OCI-LY1 (cell line): ENCODE data around the gene LCE1F.

Experiments used
- H2AFZ ChIP-seq: fragments of 200-600 bp; sonication (generic), shearing (Covaris generic); 2 replicates; pipeline ENCODE4 v1.6.0; 2014; ENCODE audit warnings: antibody characterized with exemption, mild to moderate bottlenecking, low read length
- H3F3A ChIP-seq: fragments of 200-600 bp; sonication (generic), shearing (Covaris generic); 2 replicates; pipeline ENCODE4 v1.6.0; 2014; ENCODE audit warnings: mild to moderate bottlenecking, antibody characterized with exemption, low read length, moderate library complexity; ENCODE audit not compliant: insufficient read depth
- H3K27ac ChIP-seq: fragments of 200-600 bp; sonication (generic); 2 replicates; pipeline ENCODE4 v1.5.1; 2014; ENCODE audit warnings: low read length, mixed run types, mild to moderate bottlenecking, low read depth; ENCODE audit not compliant: poor library complexity, severe bottlenecking
- H3K27me3 ChIP-seq: fragments of 200-600 bp; sonication (generic); 2 replicates; pipeline ENCODE4 v1.6.0; 2014; ENCODE audit warnings: antibody characterized with exemption, mild to moderate bottlenecking, low read length, moderate library complexity; ENCODE audit not compliant: insufficient read depth
- H3K36me3 ChIP-seq: fragments of 200-600 bp; sonication (generic); 2 replicates; pipeline ENCODE4 v1.6.1; 2014; ENCODE audit warnings: mild to moderate bottlenecking, antibody characterized with exemption, low read length, moderate library complexity, mixed read lengths; ENCODE audit not compliant: insufficient read depth
- H3K4me1 ChIP-seq: fragments of 200-600 bp; sonication (generic); 2 replicates; pipeline ENCODE4 v1.5.1; 2014; ENCODE audit warnings: mild to moderate bottlenecking, low read length, moderate library complexity; ENCODE audit not compliant: insufficient read depth, severe bottlenecking
- H3K4me2 ChIP-seq: fragments of 200-600 bp; sonication (generic), shearing (Covaris generic); 2 replicates; pipeline ENCODE4 v1.6.1; 2014; ENCODE audit warnings: low read length
- H3K4me3 ChIP-seq: fragments of 200-600 bp; sonication (generic); 2 replicates; pipeline ENCODE4 v1.5.1; 2014; ENCODE audit warnings: low read length, low read depth, mild to moderate bottlenecking, mixed read lengths; ENCODE audit not compliant: poor library complexity, severe bottlenecking
- H3K79me2 ChIP-seq: fragments of 200-600 bp; shearing (Covaris generic); 2 replicates; pipeline ENCODE4 v1.6.1; 2016; ENCODE audit warnings: mixed run types, low read length, mixed read lengths; ENCODE audit not compliant: insufficient read depth
- H3K9ac ChIP-seq: fragments of 200-600 bp; sonication (generic), shearing (Covaris generic); 2 replicates; pipeline ENCODE4 v1.6.1; 2014; ENCODE audit warnings: mild to moderate bottlenecking, low read length, mixed read lengths
- H3K9me2 ChIP-seq: fragments of 200-600 bp; sonication (generic), shearing (Covaris generic); 2 replicates; pipeline ENCODE4 v1.6.1; 2014; ENCODE audit warnings: low read depth, mild to moderate bottlenecking, low read length, mixed read lengths
- H3K9me3 ChIP-seq: fragments of 200-600 bp; shearing (Covaris generic); 2 replicates; pipeline ENCODE4 v1.6.1; 2014; ENCODE audit warnings: low read length, mixed read lengths
- H4K20me1 ChIP-seq: fragments of 200-600 bp; sonication (generic), shearing (Covaris generic); 2 replicates; pipeline ENCODE4 v1.6.0; 2016; ENCODE audit warnings: mild to moderate bottlenecking, low read length; ENCODE audit not compliant: insufficient read depth
- CTCF ChIP-seq: fragments of 200-600 bp; sonication (generic), shearing (Covaris generic); IDR thresholded peaks from 2 replicates; pipeline ENCODE4 v1.5.1; 2017; ENCODE audit warnings: mild to moderate bottlenecking, antibody characterized with exemption, low read length, moderate library complexity, mixed read lengths
- EZH2 ChIP-seq: fragments of 200-600 bp; sonication (generic), shearing (Covaris generic); IDR thresholded peaks from 2 replicates; pipeline ENCODE4 v1.8.0; 2017; ENCODE audit warnings: borderline replicate concordance, mixed run types, mild to moderate bottlenecking, antibody characterized with exemption, low read length, moderate library complexity, mixed read lengths

The LCE1F gene

GRCh38 chr1:152761609-152762213 is 13.2 kb upstream of the LCE1F start:
- Histone ChIP-seq H3F3A (no peaks in the 10 kb centered on the region), H3K4me1 (peaks cover 8% of the 10 kb centered on the region), H3K4me3 (no peak overlapping the region), H3K27me3 (no peaks in the 10 kb centered on the region), H4K20me1 (no peaks in the 10 kb centered on the region), H3K9me2 (no peaks in the 10 kb centered on the region), H3K9me3 (no peaks in the 10 kb centered on the region), H2AFZ (no peak overlapping the region), H3K9ac (no peak overlapping the region), H3K79me2 (no peaks in the 10 kb centered on the region), H3K27ac (no peak overlapping the region), H3K36me3 (no peaks in the 10 kb centered on the region), H3K4me2 (no peak overlapping the region)
- TF ChIP-seq CTCF, result no peak
- TF ChIP-seq EZH2, result no peak

GRCh38 chr1:152768847-152769533 is 6.0 kb upstream of the LCE1F start:
- no peak overlapping the region for H3K9ac ChIP-seq

GRCh38 chr1:152770411-152770810 is 4.5 kb upstream of the LCE1F start:
- no peak overlapping the region for H3K4me3 ChIP-seq
- H3K9me3 ChIP-seq, result no peaks in the 10 kb centered on the region
- no peak overlapping the region for H3K27ac ChIP-seq
- no peak overlapping the region for H2AFZ ChIP-seq
- H3K4me2 ChIP-seq, result no peak overlapping the region
- H3K36me3 ChIP-seq, result no peaks in the 10 kb centered on the region
- H3K27me3 ChIP-seq, result no peaks in the 10 kb centered on the region
- no peak for TF ChIP-seq CTCF
- TF ChIP-seq EZH2, result no peak
- no peaks in the 10 kb centered on the region for H3K4me1 ChIP-seq
- H3K9ac ChIP-seq, result no peak overlapping the region
- H3F3A ChIP-seq, result no peaks in the 10 kb centered on the region
- no peaks in the 10 kb centered on the region for H3K79me2 ChIP-seq
- H4K20me1 ChIP-seq, result no peaks in the 10 kb centered on the region
- H3K9me2 ChIP-seq, result no peaks in the 10 kb centered on the region

More at GRCh38 chr1:152768847-152769533, 6.0 kb upstream of the LCE1F start:
- Histone ChIP-seq H3K4me3 (no peak overlapping the region), H3K27me3 (no peaks in the 10 kb centered on the region), H3K4me2 (no peak overlapping the region), H4K20me1 (no peaks in the 10 kb centered on the region), H3K4me1 (no peaks in the 10 kb centered on the region), H2AFZ (no peak overlapping the region), H3K79me2 (no peaks in the 10 kb centered on the region), H3K9me3 (no peaks in the 10 kb centered on the region), H3K27ac (no peak overlapping the region), H3K9me2 (no peaks in the 10 kb centered on the region), H3K36me3 (no peaks in the 10 kb centered on the region), H3F3A (no peaks in the 10 kb centered on the region)
- TF ChIP-seq CTCF (no peak), EZH2 (no peak)
